Hepatocyte (in vitro differentiated cells): ENCODE data around the gene DLEU7. TPM values are rescaled to one million over a fixed set of nuclear protein-coding genes. Genes with fewer than 3 reads are reported as not detected.

ENCODE experiments used
- DNase-seq: peaks from one replicate; pipeline ENCODE4 v3.0.0-alpha.2; 2016; ENCODE audit warnings: low spot score
- H2AFZ ChIP-seq: fragments of 200-600 bp; sonication (generic); 2 replicates; pipeline ENCODE4 v1.6.0; 2016; ENCODE audit warnings: antibody characterized with exemption, mild to moderate bottlenecking
- H3K27ac ChIP-seq: fragments of 200-600 bp; sonication (generic); 2 replicates; pipeline ENCODE4 v1.5.1; 2016; ENCODE audit warnings: mild to moderate bottlenecking
- H3K27me3 ChIP-seq: fragments of 200-600 bp; sonication (generic); 2 replicates; pipeline ENCODE4 v1.6.1; 2016
- H3K36me3 ChIP-seq: fragments of 200-600 bp; sonication (generic); replicated peaks from 2 replicates; pipeline ENCODE4 v1.5.1; 2016; ENCODE audit warnings: low read depth; ENCODE audit not compliant: insufficient read depth
- H3K4me1 ChIP-seq: fragments of 200-600 bp; sonication (generic); 2 replicates; pipeline ENCODE4 v1.5.1; 2016; ENCODE audit warnings: mild to moderate bottlenecking, moderate library complexity; ENCODE audit not compliant: insufficient read depth
- H3K4me2 ChIP-seq: fragments of 200-600 bp; sonication (generic); 2 replicates; pipeline ENCODE4 v1.6.0; 2016
- H3K4me3 ChIP-seq: fragments of 200-600 bp; sonication (generic); 2 replicates; pipeline ENCODE4 v1.5.1; 2016; ENCODE audit warnings: mild to moderate bottlenecking
- H3K79me2 ChIP-seq: fragments of 200-600 bp; sonication (generic); 2 replicates; pipeline ENCODE4 v1.6.0; 2017; ENCODE audit warnings: mild to moderate bottlenecking
- H3K9me2 ChIP-seq: fragments of 200-600 bp; sonication (generic); replicated peaks from 2 replicates; pipeline ENCODE4 v1.6.0; 2017; ENCODE audit warnings: mild to moderate bottlenecking; ENCODE audit not compliant: insufficient read depth
- H3K9me3 ChIP-seq: fragments of 200-600 bp; sonication (generic); 2 replicates; pipeline ENCODE4 v1.5.1; 2016; ENCODE audit warnings: low read depth, mild to moderate bottlenecking
- H4K20me1 ChIP-seq: fragments of 200-600 bp; sonication (generic); 2 replicates; pipeline ENCODE4 v1.6.0; 2016; ENCODE audit warnings: mild to moderate bottlenecking; ENCODE audit not compliant: insufficient read depth, poor library complexity, severe bottlenecking
- EZH2 ChIP-seq: fragments of 200-600 bp; sonication (generic); IDR thresholded peaks from 2 replicates; pipeline ENCODE4 v1.6.1; 2016; ENCODE audit warnings: antibody characterized with exemption, mild to moderate bottlenecking, borderline replicate concordance
- EZH2phosphoT487 ChIP-seq: fragments of 200-600 bp; sonication (generic); IDR thresholded peaks from one replicate; pipeline ENCODE4 v1.6.1; 2018; ENCODE audit warnings: antibody characterized with exemption, mild to moderate bottlenecking, low read depth, moderate library complexity; ENCODE audit not compliant: unreplicated experiment, severe bottlenecking
- WGBS: methylation state at CpG from one replicate; pipeline ENCODE4 v1.1.6; 2016; ENCODE audit warnings: low lambda C conversion rate; ENCODE audit errors: missing lambda C conversion rate; 5-methylcytosine and 5-hydroxymethylcytosine counted together
- polyA plus RNA-seq: library from polyadenylated mRNA; unstranded; fragments of >200 nt; fragmentation: Nextera tagmentation; extraction: Ambion mirVana; gene quantifications from 2 replicates; pipeline ENCODE4 v1.2.1, GENCODE V29; 2016
- total RNA-seq: library from RNA; depleted of rRNA; stranded (reverse); fragments of >200 nt; gene quantifications from 2 replicates; pipeline ENCODE4 v1.2.3, GENCODE V29; 2014
- TF ChIP-seq, protein P1 (sequence below): fragments of 200-600 bp; sonication (generic); IDR thresholded peaks from 2 replicates; pipeline ENCODE4 v1.5.1; 2016; ENCODE audit warnings: antibody characterized with exemption, mild to moderate bottlenecking; ENCODE audit not compliant: poor library complexity

Gene DLEU7
- total and polyA plus RNA-seq, 2 experiments from 2014 or later, result not detected

- no peak overlapping the region for H2AFZ ChIP-seq
- no peak for TF ChIP-seq EZH2phosphoT487
- TF ChIP-seq EZH2, result no peak
- TF ChIP-seq, protein P1, sequence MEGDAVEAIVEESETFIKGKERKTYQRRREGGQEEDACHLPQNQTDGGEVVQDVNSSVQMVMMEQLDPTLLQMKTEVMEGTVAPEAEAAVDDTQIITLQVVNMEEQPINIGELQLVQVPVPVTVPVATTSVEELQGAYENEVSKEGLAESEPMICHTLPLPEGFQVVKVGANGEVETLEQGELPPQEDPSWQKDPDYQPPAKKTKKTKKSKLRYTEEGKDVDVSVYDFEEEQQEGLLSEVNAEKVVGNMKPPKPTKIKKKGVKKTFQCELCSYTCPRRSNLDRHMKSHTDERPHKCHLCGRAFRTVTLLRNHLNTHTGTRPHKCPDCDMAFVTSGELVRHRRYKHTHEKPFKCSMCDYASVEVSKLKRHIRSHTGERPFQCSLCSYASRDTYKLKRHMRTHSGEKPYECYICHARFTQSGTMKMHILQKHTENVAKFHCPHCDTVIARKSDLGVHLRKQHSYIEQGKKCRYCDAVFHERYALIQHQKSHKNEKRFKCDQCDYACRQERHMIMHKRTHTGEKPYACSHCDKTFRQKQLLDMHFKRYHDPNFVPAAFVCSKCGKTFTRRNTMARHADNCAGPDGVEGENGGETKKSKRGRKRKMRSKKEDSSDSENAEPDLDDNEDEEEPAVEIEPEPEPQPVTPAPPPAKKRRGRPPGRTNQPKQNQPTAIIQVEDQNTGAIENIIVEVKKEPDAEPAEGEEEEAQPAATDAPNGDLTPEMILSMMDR, result no peak
- H3K9me2 ChIP-seq, result no peaks in the 10 kb centered on the region
- no peaks in the 10 kb centered on the region for H3K36me3 ChIP-seq
- no peak for DNase-seq
- H3K4me2 ChIP-seq, result no peak overlapping the region
- H3K4me3 ChIP-seq, result no peak overlapping the region
- no peaks in the 10 kb centered on the region for H3K4me1 ChIP-seq
- no peaks in the 10 kb centered on the region for H3K79me2 ChIP-seq
- H3K27ac ChIP-seq, result no peak overlapping the region
- H4K20me1 ChIP-seq, result no peaks in the 10 kb centered on the region
- H3K9me3 ChIP-seq, result no peaks in the 10 kb centered on the region
- H3K27me3 ChIP-seq, result no peaks in the 10 kb centered on the region
- 78% methylated on average over 8 of the region's 8 CpGs for WGBS
Measured at GRCh38 chr13:50809133-50810090, 34.1 kb downstream of the DLEU7 start.

DNA sequence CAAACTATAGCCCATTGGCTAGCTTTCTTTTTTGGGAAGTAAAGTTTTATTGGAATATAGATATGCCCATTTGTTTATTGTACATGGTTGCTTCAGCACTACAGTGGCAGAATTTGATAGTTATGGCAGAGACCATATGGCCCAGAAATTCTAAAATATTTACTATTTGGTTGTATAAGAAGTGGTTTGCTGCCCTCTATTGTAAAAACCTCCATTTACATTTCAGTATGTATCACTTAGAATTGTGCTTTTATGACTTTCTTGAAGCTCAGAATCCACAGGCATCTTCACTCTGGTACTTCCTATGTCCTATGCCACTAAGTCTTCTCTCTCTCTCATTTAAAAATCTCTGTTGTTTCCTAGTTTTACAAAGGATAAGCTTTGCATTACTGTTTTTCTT, 37.7 kb downstream of the DLEU7 start:
- no peaks in the 10 kb centered on the region for H3K9me3 ChIP-seq
- no peak for DNase-seq
- H4K20me1 ChIP-seq, result no peaks in the 10 kb centered on the region

DNA sequence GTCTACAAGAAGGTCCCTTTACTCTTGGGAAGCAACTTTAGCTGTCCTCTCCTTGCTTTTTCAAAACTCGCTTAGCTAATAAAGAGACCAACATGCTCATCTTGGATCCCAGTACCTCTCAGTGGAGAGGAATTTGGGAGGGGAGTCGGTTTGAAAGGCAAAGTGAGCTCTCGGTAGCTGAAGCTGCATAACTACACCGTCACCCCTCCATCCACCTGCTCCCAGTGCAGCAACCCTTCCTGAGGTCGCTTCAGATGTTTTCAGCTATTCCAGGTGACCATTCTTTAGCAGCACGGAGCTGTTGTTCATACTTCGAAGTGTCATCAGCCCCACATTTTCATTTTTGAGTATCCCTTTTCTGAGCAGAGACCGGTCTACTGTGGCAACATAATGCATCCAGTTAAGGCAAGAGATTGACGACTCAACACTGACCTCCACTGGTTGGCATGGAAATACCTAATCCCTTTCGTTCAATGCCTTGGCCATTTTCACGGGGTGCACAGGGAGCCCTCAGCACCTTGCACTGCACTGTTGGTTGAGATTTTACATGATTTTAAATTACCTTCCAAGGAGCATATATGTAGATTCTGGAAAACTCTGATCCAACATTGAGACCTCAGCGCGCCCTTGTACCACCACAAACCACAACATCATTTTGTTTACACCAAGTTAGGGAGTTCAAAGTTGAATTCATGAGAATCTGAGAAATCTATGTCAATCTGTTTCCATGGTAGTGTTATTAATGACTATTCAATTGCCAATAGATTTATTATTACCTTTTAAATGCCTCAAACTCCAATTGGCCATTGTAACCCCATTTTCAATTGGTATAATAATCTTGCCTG, 42.2 kb downstream of the DLEU7 start:
- Histone ChIP-seq H3K9me3 (no peaks in the 10 kb centered on the region), H4K20me1 (no peaks in the 10 kb centered on the region), H3K9me2 (no peaks in the 10 kb centered on the region), H3K4me1 (peaks cover 3% of the 10 kb centered on the region), H3K4me3 (no peak overlapping the region), H3K79me2 (no peaks in the 10 kb centered on the region), H2AFZ (no peak overlapping the region), H3K27ac (no peak overlapping the region), H3K27me3 (peaks cover 2% of the 10 kb centered on the region), H3K4me2 (peak overlapping the region; percentile 28), H3K36me3 (no peaks in the 10 kb centered on the region)
- 33% methylated on average over 13 of the region's 13 CpGs for WGBS
- DNase-seq, result peak; percentile 80
- TF ChIP-seq, protein P1, result peak; percentile 68
- TF ChIP-seq EZH2, result no peak

More for the DNA sequence above, 37.7 kb downstream of the DLEU7 start:
- Histone ChIP-seq H2AFZ (no peak overlapping the region), H3K27ac (no peak overlapping the region), H3K4me3 (no peak overlapping the region), H3K4me2 (no peak overlapping the region), H3K9me2 (no peaks in the 10 kb centered on the region), H3K36me3 (no peaks in the 10 kb centered on the region), H3K4me1 (peaks cover 3% of the 10 kb centered on the region), H3K27me3 (no peaks in the 10 kb centered on the region), H3K79me2 (no peaks in the 10 kb centered on the region)
- TF ChIP-seq, protein P1, result no peak
- TF ChIP-seq EZH2 (no peak), EZH2phosphoT487 (no peak)
